Activated CD8-positive, alpha-beta memory T cell treated with anti-CD3 and anti-CD28 coated beads for 36 hours (primary cell): ENCODE measurements around the gene ADCYAP1R1. TPM values are rescaled to one million over a fixed set of nuclear protein-coding genes. Genes with fewer than 3 reads are reported as not detected.
"Not testable (repeated sequence)": the region's sequence is repeated elsewhere in the genome, so short reads cannot be mapped to it uniquely, and the experiment has no call there.

Experiments used
- CTCF ChIA-PET: fragments of 350-600 bp; sonication (Branson Sonifier 250); formaldehyde crosslinking; loops from one replicate; lab custom pipeline; 2021; ENCODE audit warnings: antibody characterized with exemption; lab: Charles Lee
- POLR2A ChIA-PET: fragments of 350-600 bp; sonication (Branson Sonifier 250); formaldehyde crosslinking; loops from one replicate; lab custom pipeline; 2021; ENCODE audit warnings: antibody characterized with exemption; lab: Charles Lee
- total RNA-seq, 2 experiments: library from RNA; stranded (reverse); gene quantifications; one replicate each; pipeline ENCODE4 v1.2.3, GENCODE V29; 2021

ADCYAP1R1 gene
- total RNA-seq, 2 experiments from 2014 or later, result not detected

GRCh38 chr7:31116615-31117014 is 64.5 kb downstream of the ADCYAP1R1 start:
- ChIA-PET POLR2A (no interaction called here), CTCF (no interaction called here)

GRCh38 chr7:31119249-31119648 is 67.1 kb downstream of the ADCYAP1R1 start:
- ChIA-PET POLR2A (no interaction called here), CTCF (interaction anchor here (1.1 to 4.8 kb wide), 2 partner anchors 15 to 136 kb away, joined by 3 to 61 read pairs; no protein-coding TSS in a partner anchor)

- POLR2A ChIA-PET, result no interaction called here
- CTCF ChIA-PET, result interaction anchor here (4.8 kb wide), 1 partner anchor 137 kb away, joined by 61 read pairs; no protein-coding TSS in a partner anchor
Observed at GRCh38 chr7:31120800-31121513, 68.8 kb downstream of the ADCYAP1R1 start.

- CTCF ChIA-PET, result interaction anchor here (0.9 to 4.8 kb wide), 2 partner anchors 12 to 138 kb away, joined by 4 to 61 read pairs; no protein-coding TSS in a partner anchor
- POLR2A ChIA-PET, result no interaction called here
Observed at GRCh38 chr7:31121601-31122000, 69.5 kb downstream of the ADCYAP1R1 start.

- CTCF ChIA-PET, result interaction anchor here (0.6 to 4.8 kb wide), 6 partner anchors 9 to 150 kb away, joined by 3 to 61 read pairs (median 4); no protein-coding TSS in a partner anchor
- POLR2A ChIA-PET, result no interaction called here
Observed at GRCh38 chr7:31122649-31123058, 70.5 kb downstream of the ADCYAP1R1 start.

GRCh38 chr7:31123321-31123720 is 71.2 kb downstream of the ADCYAP1R1 start:
- CTCF ChIA-PET, result interaction anchor here (0.6 to 4.8 kb wide), 5 partner anchors 9 to 151 kb away, joined by 3 to 61 read pairs (median 4); no protein-coding TSS in a partner anchor
- POLR2A ChIA-PET, result no interaction called here

GRCh38 chr7:31123726-31124125 is 71.6 kb downstream of the ADCYAP1R1 start:
- CTCF ChIA-PET, result interaction anchor here (1.3 kb wide), 1 partner anchor 140 kb away, joined by 4 read pairs; no protein-coding TSS in a partner anchor
- POLR2A ChIA-PET, result no interaction called here

GRCh38 chr7:31125171-31125570 is 73.1 kb downstream of the ADCYAP1R1 start:
- POLR2A ChIA-PET, result no interaction called here
- CTCF ChIA-PET, result interaction anchor here (0.9 to 1.7 kb wide), 3 partner anchors 9 to 141 kb away, joined by 3 to 5 read pairs (median 4); no protein-coding TSS in a partner anchor

GRCh38 chr7:31126976-31127375 is 74.9 kb downstream of the ADCYAP1R1 start:
- ChIA-PET CTCF (no interaction called here), POLR2A (no interaction called here)

GRCh38 chr7:31129067-31129466 is 77.0 kb downstream of the ADCYAP1R1 start:
- ChIA-PET POLR2A (no interaction called here), CTCF (no interaction called here)

GRCh38 chr7:31133497-31133896 is 81.4 kb downstream of the ADCYAP1R1 start:
- POLR2A ChIA-PET, result no interaction called here

GRCh38 chr7:31134246-31135188 is 82.4 kb downstream of the ADCYAP1R1 start:
- POLR2A ChIA-PET, result no interaction called here

More at GRCh38 chr7:31133497-31133896, 81.4 kb downstream of the ADCYAP1R1 start:
- CTCF ChIA-PET, result interaction anchor here (0.9 to 1.3 kb wide), 4 partner anchors 12 to 139 kb away, joined by 3 to 4 read pairs (median 3); no protein-coding TSS in a partner anchor

GRCh38 chr7:31137234-31137633 is 85.1 kb downstream of the ADCYAP1R1 start:
- ChIA-PET POLR2A (no interaction called here), CTCF (no interaction called here)

More at GRCh38 chr7:31134246-31135188, 82.4 kb downstream of the ADCYAP1R1 start:
- CTCF ChIA-PET, result interaction anchor here (0.5 to 1.6 kb wide), 14 partner anchors 9 to 1939 kb away, joined by 3 to 5 read pairs (median 3); no protein-coding TSS in a partner anchor

GRCh38 chr7:31145339-31145738 is 93.2 kb downstream of the ADCYAP1R1 start:
- CTCF ChIA-PET, result no interaction called here
- POLR2A ChIA-PET, result no interaction called here

GRCh38 chr7:31146030-31146429 is 93.9 kb downstream of the ADCYAP1R1 start:
- POLR2A ChIA-PET, result no interaction called here
- CTCF ChIA-PET, result no interaction called here

GRCh38 chr7:31146538-31146937 is 94.4 kb downstream of the ADCYAP1R1 start:
- ChIA-PET POLR2A (no interaction called here), CTCF (no interaction called here)

- POLR2A ChIA-PET, result no interaction called here
- CTCF ChIA-PET, result no interaction called here
Observed at GRCh38 chr7:31151849-31152248, 99.7 kb downstream of the ADCYAP1R1 start.

- CTCF ChIA-PET, POLR2A ChIA-PET: not testable (repeated sequence)
Observed at GRCh38 chr7:31153318-31153717, 101.2 kb downstream of the ADCYAP1R1 start.

- CTCF ChIA-PET, result no interaction called here
Observed at GRCh38 chr7:31160941-31161340, 108.8 kb downstream of the ADCYAP1R1 start.

More at GRCh38 chr7:31160941-31161340, 108.8 kb downstream of the ADCYAP1R1 start:
- POLR2A ChIA-PET, result no interaction called here
